Fibroblast of skin of scalp (primary cell): ENCODE data around the gene ALKBH5. TPM values are rescaled to one million over a fixed set of nuclear protein-coding genes. Genes with fewer than 3 reads are reported as not detected.

Experiments
- DNase-seq: peaks from one replicate; pipeline ENCODE4 v3.0.0-alpha.2; 2013
- polyA plus RNA-seq, 2 experiments: library from polyadenylated mRNA; unstranded; fragments of 120-200 nt; gene quantifications; one replicate each; pipeline ENCODE4 v1.2.1, GENCODE V29; 2013; ENCODE audit not compliant: insufficient read length in 2 of 2

ALKBH5 gene
- 95.4 TPM for polyA plus RNA-seq (2013, experiment 1 of 2; ENCODE audit: insufficient read length)
- polyA plus RNA-seq (2013, experiment 2 of 2; ENCODE audit: insufficient read length): 106 TPM

GRCh38 chr17:18183334-18184142 lies at the start of gene ALKBH5:
Gene ALKBH5 (plus strand): TSS chr17:18183828. CDS start chr17:18184244, 416 bp downstream.
- peak; percentile 100 for DNase-seq

- no peak for DNase-seq
These were observed 47.3 kb upstream of the ALKBH5 start for GRCh38 chr17:18136357-18136756.

GRCh38 chr17:18138065-18138749 lies 45.4 kb upstream of the ALKBH5 start:
- DNase-seq: no peak

- DNase-seq: no peak
These were observed 44.5 kb upstream of the ALKBH5 start for GRCh38 chr17:18139092-18139491.

- DNase-seq: no peak
These were observed 44.1 kb upstream of the ALKBH5 start for GRCh38 chr17:18139498-18139897.

GRCh38 chr17:18139949-18140348 lies 43.7 kb upstream of the ALKBH5 start:
- DNase-seq: no peak

GRCh38 chr17:18140648-18141047 lies 43.0 kb upstream of the ALKBH5 start:
- no peak for DNase-seq

- peak; percentile 52 for DNase-seq
These were observed 42.3 kb upstream of the ALKBH5 start for GRCh38 chr17:18141210-18141803.

- no peak for DNase-seq
These were observed 41.2 kb upstream of the ALKBH5 start for GRCh38 chr17:18142417-18142816.

- no peak for DNase-seq
These were observed 40.3 kb upstream of the ALKBH5 start for GRCh38 chr17:18143044-18143936.

GRCh38 chr17:18144261-18144660 lies 39.4 kb upstream of the ALKBH5 start:
- DNase-seq: no peak

- no peak for DNase-seq
These were observed 38.8 kb upstream of the ALKBH5 start for GRCh38 chr17:18144855-18145254.

- no peak for DNase-seq
These were observed 37.8 kb upstream of the ALKBH5 start for GRCh38 chr17:18145811-18146210.

- DNase-seq: no peak
These were observed 37.4 kb upstream of the ALKBH5 start for GRCh38 chr17:18146259-18146658.

GRCh38 chr17:18146980-18147379 lies 36.6 kb upstream of the ALKBH5 start:
- DNase-seq: no peak

- no peak for DNase-seq
These were observed 35.0 kb upstream of the ALKBH5 start for GRCh38 chr17:18148586-18148985.

- DNase-seq: no peak
These were observed 32.3 kb upstream of the ALKBH5 start for GRCh38 chr17:18151290-18151689.

GRCh38 chr17:18155179-18155578 lies 28.4 kb upstream of the ALKBH5 start:
- DNase-seq: no peak

- no peak for DNase-seq
These were observed 27.3 kb upstream of the ALKBH5 start for GRCh38 chr17:18156171-18156975.

- no peak for DNase-seq
These were observed 26.7 kb upstream of the ALKBH5 start for GRCh38 chr17:18156976-18157280.

GRCh38 chr17:18157354-18157985 lies 26.2 kb upstream of the ALKBH5 start:
- DNase-seq: no peak
